Vagina (tissue), 2 donors: ENCODE results near the gene ADAMTS4. TPM values are rescaled to one million over a fixed set of nuclear protein-coding genes. Genes with fewer than 3 reads are reported as not detected.

Experiments
- DNase-seq, 2 donors: peaks; one replicate each; pipeline ENCODE4 v3.0.0-alpha.2; 2017; ENCODE audit errors: extremely low spot score in 2 of 2
- H3K27ac ChIP-seq: fragments of 200-600 bp; sonication (generic); one replicate; pipeline ENCODE4 v1.5.1; 2019
- H3K27me3 ChIP-seq: fragments of 200-600 bp; sonication (generic); one replicate; pipeline ENCODE4 v1.5.1; 2019
- H3K36me3 ChIP-seq, 2 donors: fragments of 200-600 bp; sonication (generic); one replicate each; pipeline ENCODE4 v1.5.1; 2017 to 2019
- H3K4me1 ChIP-seq: fragments of 200-600 bp; sonication (generic); one replicate; pipeline ENCODE4 v1.5.1; 2019
- H3K4me3 ChIP-seq, 2 donors: fragments of 200-600 bp; sonication (generic); 1 replicate in 1 of 2; 2 replicates in 1 of 2; pipeline ENCODE4 v1.5.1; 2016 to 2019
- H3K9me3 ChIP-seq: fragments of 200-600 bp; sonication (generic); one replicate; pipeline ENCODE4 v1.5.1; 2019
- POLR2A ChIP-seq, 2 donors: fragments of 450-650 bp; IDR thresholded peaks; one replicate each; pipeline ENCODE4 v1.6.1; 2017; ENCODE audit warnings: antibody characterized with exemption in 2 of 2, mild to moderate bottlenecking in 2 of 2, moderate library complexity in 2 of 2
- POLR2AphosphoS5 ChIP-seq, 2 donors: sonication (generic); formaldehyde crosslinking; IDR thresholded peaks; one replicate each; pipeline ENCODE4 v1.9.0; 2017; ENCODE audit warnings: antibody characterized with exemption in 2 of 2, mild to moderate bottlenecking in 2 of 2, low read depth in 1 of 2; ENCODE audit not compliant: insufficient read depth in 1 of 2
- intact Hi-C: fragments of 100-400 bp; cut with DNase I; formaldehyde crosslinking; loops from one replicate; pipeline ENCODE4 v1.15.1; 2023
- total RNA-seq: library from RNA; depleted of rRNA; stranded (reverse); fragments of >200 nt; gene quantifications from one replicate; pipeline ENCODE4 v1.2.3, GENCODE V29; 2016
- TF ChIP-seq, protein P1 (sequence below), 3 experiments: fragments of 450-650 bp in 2 of 3; fragments of 200-600 bp in 1 of 3; sonication (generic) in 1 of 3; IDR thresholded peaks; one replicate each; pipeline ENCODE4 v1.5.1; 2017 to 2019; ENCODE audit warnings: antibody characterized with exemption in 3 of 3, mild to moderate bottlenecking in 2 of 3, moderate library complexity in 2 of 3

The ADAMTS4 gene
- total RNA-seq, 1 donor from 2014 or later: 78.3 TPM

DNA sequence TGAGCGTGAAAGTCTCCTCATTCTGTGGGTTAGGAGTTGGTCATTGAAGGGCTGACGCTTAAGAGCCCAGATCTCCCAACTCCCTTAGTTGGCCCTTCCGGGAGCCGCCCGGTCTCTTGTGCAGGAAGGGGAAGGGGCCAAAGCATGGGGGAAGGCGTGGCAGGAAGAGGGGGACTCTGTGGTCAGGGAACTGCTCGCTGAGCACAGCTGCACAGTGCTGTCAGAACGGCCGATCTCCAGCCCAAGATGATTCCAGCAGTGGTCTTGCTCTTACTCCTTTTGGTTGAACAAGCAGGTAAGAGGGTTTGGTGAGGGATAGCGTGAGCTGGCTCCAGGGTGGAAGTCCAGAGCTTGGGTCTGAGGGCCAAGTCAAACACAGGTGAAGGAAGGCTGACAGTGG is 16.2 kb upstream of the ADAMTS4 start, which contains the start of gene FCER1G:
Gene FCER1G, plus strand, starts transcription at position 220 of the 400 bp plus-strand sequence. Its CDS starts 27 bp downstream, at position 247.
- TF ChIP-seq POLR2A (IDR thresholded peaks at IDR 0.05): no peak
- TF ChIP-seq, protein P1, sequence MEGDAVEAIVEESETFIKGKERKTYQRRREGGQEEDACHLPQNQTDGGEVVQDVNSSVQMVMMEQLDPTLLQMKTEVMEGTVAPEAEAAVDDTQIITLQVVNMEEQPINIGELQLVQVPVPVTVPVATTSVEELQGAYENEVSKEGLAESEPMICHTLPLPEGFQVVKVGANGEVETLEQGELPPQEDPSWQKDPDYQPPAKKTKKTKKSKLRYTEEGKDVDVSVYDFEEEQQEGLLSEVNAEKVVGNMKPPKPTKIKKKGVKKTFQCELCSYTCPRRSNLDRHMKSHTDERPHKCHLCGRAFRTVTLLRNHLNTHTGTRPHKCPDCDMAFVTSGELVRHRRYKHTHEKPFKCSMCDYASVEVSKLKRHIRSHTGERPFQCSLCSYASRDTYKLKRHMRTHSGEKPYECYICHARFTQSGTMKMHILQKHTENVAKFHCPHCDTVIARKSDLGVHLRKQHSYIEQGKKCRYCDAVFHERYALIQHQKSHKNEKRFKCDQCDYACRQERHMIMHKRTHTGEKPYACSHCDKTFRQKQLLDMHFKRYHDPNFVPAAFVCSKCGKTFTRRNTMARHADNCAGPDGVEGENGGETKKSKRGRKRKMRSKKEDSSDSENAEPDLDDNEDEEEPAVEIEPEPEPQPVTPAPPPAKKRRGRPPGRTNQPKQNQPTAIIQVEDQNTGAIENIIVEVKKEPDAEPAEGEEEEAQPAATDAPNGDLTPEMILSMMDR (IDR thresholded peaks at IDR 0.05): no peak
- no peak for TF ChIP-seq POLR2AphosphoS5 (IDR thresholded peaks at IDR 0.05; ENCODE audit: insufficient read depth in 1 of 2, low read depth in 1 of 2)

DNA sequence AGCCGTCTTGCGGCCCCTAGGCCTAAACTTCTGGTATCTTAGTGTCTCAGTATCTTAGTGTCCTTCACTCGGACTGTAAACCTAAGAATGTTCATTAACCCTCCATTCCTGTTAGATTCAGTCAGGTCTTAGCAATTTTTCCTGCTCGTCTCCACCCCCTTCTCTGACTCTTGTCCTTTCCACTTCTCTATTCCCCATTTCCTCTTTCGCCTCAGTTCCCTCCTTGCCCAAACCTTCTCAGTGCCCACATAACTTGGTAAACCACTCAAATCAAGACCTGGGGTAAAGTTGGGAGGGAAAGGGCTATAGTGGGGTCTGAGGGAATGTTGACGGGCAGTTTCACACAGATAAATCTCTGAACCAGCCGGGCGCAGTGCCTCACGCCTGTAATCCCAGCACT is 15.5 kb upstream of the ADAMTS4 start:
- Histone ChIP-seq H3K27ac (no peak overlapping the region), H3K4me3 (no peak overlapping the region)

More for the DNA sequence above, 16.2 kb upstream of the ADAMTS4 start, which contains the start of gene FCER1G:
- Histone ChIP-seq H3K27ac (no peak within 1 kb of the TSS), H3K9me3 (no peaks in the 10 kb centered on the region), H3K36me3 (peaks cover 7 to 47% of the 10 kb centered on the region in 2 donors), H3K4me3 (peak within 1 kb of the TSS in 1 of 2 donors; percentile 23), H3K4me1 (no peaks in the 10 kb centered on the region), H3K27me3 (no peaks in the 10 kb centered on the region)
- DNase-seq: no peak
- intact Hi-C loops: no loop called here

DNA sequence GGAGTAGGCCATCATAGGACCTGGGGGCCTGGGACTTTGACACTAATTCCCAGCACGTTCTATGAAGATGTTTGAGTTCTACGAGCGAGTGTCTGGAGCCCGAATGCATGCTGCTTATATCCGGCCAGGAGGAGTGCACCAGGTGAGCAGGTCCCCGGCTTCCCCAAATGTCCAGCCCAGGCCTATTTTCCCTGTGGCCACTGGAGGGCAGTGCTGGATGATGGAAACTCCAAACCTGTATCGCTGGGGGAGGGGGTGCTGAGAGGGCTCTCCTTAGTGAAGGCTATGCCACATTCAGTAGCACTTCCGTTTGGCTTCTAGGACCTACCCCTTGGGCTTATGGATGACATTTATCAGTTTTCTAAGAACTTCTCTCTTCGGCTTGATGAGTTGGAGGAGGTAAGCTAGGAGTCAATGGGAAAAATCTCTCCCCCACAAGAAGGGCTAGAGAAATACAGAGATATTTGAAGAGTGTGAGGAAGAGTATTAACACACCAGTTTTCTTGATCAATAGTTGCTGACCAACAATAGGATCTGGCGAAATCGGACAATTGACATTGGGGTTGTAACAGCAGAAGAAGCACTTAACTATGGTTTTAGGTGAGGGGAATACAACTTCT is 11.0 kb upstream of the ADAMTS4 start:
- H3K4me1 ChIP-seq: peaks cover 25% of the 10 kb centered on the region
- TF ChIP-seq POLR2A (IDR thresholded peaks at IDR 0.05): no peak
- TF ChIP-seq, protein P1 (IDR thresholded peaks at IDR 0.05): peak; percentile 57 to 85 (median 73)
- DNase-seq: no peak
- H3K27ac ChIP-seq: no peak overlapping the region
- H3K4me3 ChIP-seq: no peak overlapping the region
- no peaks in the 10 kb centered on the region for H3K27me3 ChIP-seq
- H3K36me3 ChIP-seq: peaks cover 7 to 64% of the 10 kb centered on the region in 2 donors
- H3K9me3 ChIP-seq: no peaks in the 10 kb centered on the region
- intact Hi-C loops: no loop called here

More for the DNA sequence above, 15.5 kb upstream of the ADAMTS4 start:
- H3K9me3 ChIP-seq: no peaks in the 10 kb centered on the region
- no peaks in the 10 kb centered on the region for H3K27me3 ChIP-seq
- intact Hi-C loops: no loop called here
- H3K4me1 ChIP-seq: no peaks in the 10 kb centered on the region
- TF ChIP-seq, protein P1 (IDR thresholded peaks at IDR 0.05): no peak
- TF ChIP-seq POLR2AphosphoS5 (IDR thresholded peaks at IDR 0.05; ENCODE audit: insufficient read depth in 1 of 2, low read depth in 1 of 2) (no peak), POLR2A (IDR thresholded peaks at IDR 0.05) (no peak)
- H3K36me3 ChIP-seq: peaks cover 7 to 54% of the 10 kb centered on the region in 2 donors
- DNase-seq: no peak

DNA sequence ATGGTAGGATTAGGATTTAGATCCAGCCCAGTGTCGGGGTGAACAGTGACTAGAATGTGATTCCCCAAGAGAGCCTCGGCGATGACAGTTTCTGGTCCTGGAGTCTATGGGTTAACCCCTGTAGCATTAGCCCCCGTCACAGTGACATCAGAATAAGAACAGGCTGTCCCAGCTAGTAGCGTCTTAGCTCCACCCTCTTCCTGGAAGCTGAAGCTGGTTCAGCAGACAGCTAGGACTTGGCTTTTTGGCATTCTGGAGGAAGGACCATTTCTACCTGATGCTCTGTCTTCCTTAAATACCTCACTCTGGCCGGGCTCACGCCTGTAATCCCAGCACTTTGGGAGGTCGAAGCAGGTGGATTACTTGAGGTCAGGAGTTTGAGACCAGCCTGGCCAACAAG is 8.3 kb upstream of the ADAMTS4 start:
- peaks cover 0 to 49% of the 10 kb centered on the region in 2 donors for H3K36me3 ChIP-seq

More for the DNA sequence above, 8.3 kb upstream of the ADAMTS4 start:
- intact Hi-C loops: no loop called here
- peaks cover 48% of the 10 kb centered on the region for H3K4me1 ChIP-seq
- no peak overlapping the region for H3K4me3 ChIP-seq
- peak in 1 of 2 donors; percentile 94 for DNase-seq
- peak overlapping the region; percentile 74 for H3K27ac ChIP-seq
- TF ChIP-seq POLR2AphosphoS5 (IDR thresholded peaks at IDR 0.05; ENCODE audit: insufficient read depth in 1 of 2, low read depth in 1 of 2) (peak; percentile 30 to 69), POLR2A (IDR thresholded peaks at IDR 0.05) (peak in 1 of 2 donors; percentile 26)
- TF ChIP-seq, protein P1 (IDR thresholded peaks at IDR 0.05): no peak
- no peaks in the 10 kb centered on the region for H3K27me3 ChIP-seq
- no peaks in the 10 kb centered on the region for H3K9me3 ChIP-seq
